Measurements from ENCODE around the gene RIN1.

RIN1 gene

GRCh38 chr11:66294626-66295620, 41.3 kb downstream of the RIN1 start:
- no peak for DNase-seq (ENCODE audit: low read depth in 2 of 2)

- no peak for DNase-seq (ENCODE audit: low read depth in 2 of 2)
These were observed 42.2 kb downstream of the RIN1 start for GRCh38 chr11:66293777-66294625.

- no peak for DNase-seq (ENCODE audit: low read depth in 2 of 2)
These were observed 42.9 kb downstream of the RIN1 start for GRCh38 chr11:66293352-66293751.

GRCh38 chr11:66292543-66293332, 43.5 kb downstream of the RIN1 start:
- no peak for DNase-seq (ENCODE audit: low read depth in 2 of 2)

GRCh38 chr11:66291706-66292542, 44.3 kb downstream of the RIN1 start, which contains the start of gene TMEM151A:
TSS of gene TMEM151A (plus strand) at chr11:66291894. CDS start at chr11:66292014, 120 bp downstream.
- no peak for DNase-seq (ENCODE audit: low read depth in 2 of 2)

- DNase-seq (ENCODE audit: low read depth in 2 of 2): no peak
These were observed 44.9 kb downstream of the RIN1 start for GRCh38 chr11:66291303-66291705.

- no peak for DNase-seq (ENCODE audit: low read depth in 2 of 2)
These were observed 46.0 kb downstream of the RIN1 start for GRCh38 chr11:66290330-66290621.

GRCh38 chr11:66289548-66290329, 46.5 kb downstream of the RIN1 start:
- DNase-seq (ENCODE audit: low read depth in 2 of 2): peak; percentile 40 to 44

GRCh38 chr11:66288671-66289547, 47.3 kb downstream of the RIN1 start, which contains the start of gene YIF1A:
TSS of gene YIF1A (minus strand) at chr11:66289143. CDS start at chr11:66288985, 158 bp downstream.
- peak; percentile 95 for DNase-seq (ENCODE audit: low read depth in 2 of 2)

GRCh38 chr11:66287889-66288670, 48.2 kb downstream of the RIN1 start:
- no peak for DNase-seq (ENCODE audit: low read depth in 2 of 2)

- DNase-seq (ENCODE audit: low read depth in 2 of 2): no peak
These were observed 48.9 kb downstream of the RIN1 start for GRCh38 chr11:66287211-66287888.

- no peak for DNase-seq (ENCODE audit: low read depth in 2 of 2)
These were observed 49.5 kb downstream of the RIN1 start for GRCh38 chr11:66286699-66287098.

GRCh38 chr11:66285250-66285947, 50.8 kb downstream of the RIN1 start:
- DNase-seq (ENCODE audit: low read depth in 2 of 2): no peak

- no peak for DNase-seq (ENCODE audit: low read depth in 2 of 2)
These were observed 51.6 kb downstream of the RIN1 start for GRCh38 chr11:66284526-66285078.

GRCh38 chr11:66283461-66284105, 52.7 kb downstream of the RIN1 start:
- no peak for DNase-seq (ENCODE audit: low read depth in 2 of 2)
